HAP-1 (cell line): Measurements from ENCODE around the gene MYO10.

Experiments
- DNase-seq, 2 experiments: peaks; one replicate each; pipeline ENCODE4 v3.0.0-alpha.2; 2016 to 2020; ENCODE audit warnings: low spot score in 2 of 2
- H3K27me3 ChIP-seq: fragments of 250-450 bp; sonication (Bioruptor Pico); 2 replicates; pipeline ENCODE4 v1.5.1; 2020; ENCODE audit warnings: low read depth, mild to moderate bottlenecking, moderate library complexity
- H3K36me3 ChIP-seq: fragments of 250-450 bp; sonication (Bioruptor Pico); replicated peaks from 2 replicates; pipeline ENCODE4 v1.5.1; 2020; ENCODE audit warnings: mild to moderate bottlenecking
- H3K4me1 ChIP-seq: fragments of 250-450 bp; sonication (Bioruptor Pico); 2 replicates; pipeline ENCODE4 v1.5.1; 2020; ENCODE audit warnings: mild to moderate bottlenecking
- H3K4me3 ChIP-seq: fragments of 250-450 bp; sonication (Bioruptor Pico); 2 replicates; pipeline ENCODE4 v1.5.1; 2020; ENCODE audit warnings: mild to moderate bottlenecking, moderate library complexity
- H3K9me3 ChIP-seq: fragments of 250-450 bp; sonication (Bioruptor Pico); 2 replicates; pipeline ENCODE4 v1.5.1; 2020; ENCODE audit warnings: mild to moderate bottlenecking, moderate library complexity
- in situ Hi-C: fragments of 300-500 bp; cut with MboI; formaldehyde crosslinking; loops from 3 replicates; pipeline ENCODE4 v1.14.3; 2020; ENCODE audit warnings: low sequenced_read_pairs, inconsistent platforms, mixed read lengths

The MYO10 gene

GRCh38 chr5:16812448-16812847 lies 123.6 kb downstream of the MYO10 start:
- H3K36me3 ChIP-seq, result peaks cover 10% of the 10 kb centered on the region
- H3K9me3 ChIP-seq, result no peaks in the 10 kb centered on the region
- in situ Hi-C loops, result no loop called here
- H3K4me3 ChIP-seq, result no peak overlapping the region
- peaks cover 6% of the 10 kb centered on the region for H3K4me1 ChIP-seq
- DNase-seq, result no peak
- no peaks in the 10 kb centered on the region for H3K27me3 ChIP-seq

DNA sequence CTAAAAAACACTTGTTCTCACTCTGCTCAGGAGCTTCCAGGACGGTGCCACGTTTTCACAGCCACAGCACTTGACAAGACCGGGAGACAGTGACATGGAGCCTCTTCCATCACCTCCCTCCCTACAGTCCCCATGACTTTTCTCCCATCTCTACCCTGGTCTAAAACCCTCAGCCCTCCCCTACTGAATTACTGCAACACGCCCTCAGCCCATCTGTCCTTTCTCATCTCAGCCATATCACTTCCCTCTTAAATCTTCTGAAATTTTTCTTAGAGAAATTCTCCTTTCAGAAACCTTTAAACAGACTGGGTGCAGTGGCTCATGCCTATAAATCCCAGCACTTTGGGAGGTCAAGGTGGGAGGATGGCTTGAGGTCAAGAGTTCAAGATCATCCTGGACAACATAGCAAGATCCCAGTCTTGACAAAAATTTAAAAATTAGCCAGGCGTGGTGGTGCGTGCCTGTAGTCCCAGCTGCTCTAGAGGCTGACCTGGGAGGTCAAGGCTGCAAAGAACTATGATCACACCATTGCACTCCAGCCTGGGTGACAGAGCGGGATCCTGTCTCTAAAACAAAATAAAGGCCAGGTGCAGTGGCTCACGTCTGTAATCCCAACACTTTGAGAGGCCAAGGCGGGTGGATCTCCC lies 125.8 kb downstream of the MYO10 start:
- H3K4me1 ChIP-seq, result peaks cover 6% of the 10 kb centered on the region
- no peaks in the 10 kb centered on the region for H3K9me3 ChIP-seq
- in situ Hi-C loops, result no loop called here
- no peak for DNase-seq
- H3K4me3 ChIP-seq, result no peak overlapping the region
- peaks cover 3% of the 10 kb centered on the region; the same call in 1 of the 2 replicates for H3K36me3 ChIP-seq
- H3K27me3 ChIP-seq, result no peaks in the 10 kb centered on the region

DNA sequence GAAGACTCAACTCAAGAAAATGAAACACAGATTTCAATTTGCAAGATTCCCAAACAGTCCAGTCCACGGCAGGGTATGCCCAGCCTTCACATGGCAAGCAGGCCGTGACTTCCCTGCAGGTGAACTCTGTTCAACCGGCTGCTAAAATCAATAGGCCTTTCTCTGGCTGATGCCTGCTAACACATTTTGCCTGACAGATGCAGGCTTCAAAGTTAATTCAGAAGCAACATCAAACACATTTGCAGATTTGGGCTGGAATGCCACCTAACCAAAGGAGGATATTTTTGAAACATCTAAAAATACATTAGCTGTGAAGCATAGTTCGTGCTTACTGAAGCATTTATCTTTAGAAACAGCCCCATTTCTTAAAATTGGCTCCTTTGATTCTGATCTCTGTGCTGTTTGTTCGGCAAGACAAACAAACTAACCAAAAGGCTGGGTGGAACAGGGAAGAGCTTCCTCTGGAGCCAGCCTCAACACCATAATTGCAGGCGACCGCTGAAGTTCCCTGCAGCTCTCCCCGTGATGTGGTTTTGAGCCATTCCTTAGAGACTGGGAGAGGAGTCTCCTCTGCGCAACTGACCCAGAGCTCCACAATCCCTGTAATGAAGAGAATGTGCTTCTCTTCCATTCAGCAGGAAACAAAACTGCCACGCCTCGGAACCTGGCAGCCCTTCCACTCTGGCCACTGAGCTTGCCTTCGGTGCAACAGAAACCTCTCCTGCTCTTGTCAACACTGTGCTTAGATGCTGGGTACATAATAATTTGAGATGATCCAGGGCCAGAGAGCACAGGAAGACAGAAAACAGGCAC lies 126.5 kb downstream of the MYO10 start:
- Histone ChIP-seq H3K4me1 (peaks cover 6% of the 10 kb centered on the region), H3K27me3 (no peaks in the 10 kb centered on the region), H3K9me3 (no peaks in the 10 kb centered on the region), H3K36me3 (no peaks in the 10 kb centered on the region), H3K4me3 (no peak overlapping the region)
- in situ Hi-C loops, result no loop called here
- DNase-seq, result no peak

GRCh38 chr5:16809010-16809394 lies 127.1 kb downstream of the MYO10 start:
- in situ Hi-C loops, result no loop called here
- H3K36me3 ChIP-seq, result no peaks in the 10 kb centered on the region
- no peak overlapping the region for H3K4me3 ChIP-seq
- H3K9me3 ChIP-seq, result no peaks in the 10 kb centered on the region
- DNase-seq, result no peak
- H3K4me1 ChIP-seq, result peaks cover 6% of the 10 kb centered on the region
- H3K27me3 ChIP-seq, result no peaks in the 10 kb centered on the region

GRCh38 chr5:16808021-16808420 lies 128.1 kb downstream of the MYO10 start:
- no peaks in the 10 kb centered on the region for H3K36me3 ChIP-seq
- in situ Hi-C loops, result no loop called here
- peaks cover 6% of the 10 kb centered on the region for H3K4me1 ChIP-seq
- no peaks in the 10 kb centered on the region for H3K9me3 ChIP-seq
- H3K4me3 ChIP-seq, result no peak overlapping the region
- H3K27me3 ChIP-seq, result no peaks in the 10 kb centered on the region
- no peak for DNase-seq

- H3K27me3 ChIP-seq, result no peaks in the 10 kb centered on the region
- H3K36me3 ChIP-seq, result no peaks in the 10 kb centered on the region
- H3K4me1 ChIP-seq, result peaks cover 6% of the 10 kb centered on the region
- H3K9me3 ChIP-seq, result no peaks in the 10 kb centered on the region
- DNase-seq, result no peak
- in situ Hi-C loops, result no loop called here
- H3K4me3 ChIP-seq, result no peak overlapping the region
Measured at GRCh38 chr5:16807547-16807864, 128.6 kb downstream of the MYO10 start.

DNA sequence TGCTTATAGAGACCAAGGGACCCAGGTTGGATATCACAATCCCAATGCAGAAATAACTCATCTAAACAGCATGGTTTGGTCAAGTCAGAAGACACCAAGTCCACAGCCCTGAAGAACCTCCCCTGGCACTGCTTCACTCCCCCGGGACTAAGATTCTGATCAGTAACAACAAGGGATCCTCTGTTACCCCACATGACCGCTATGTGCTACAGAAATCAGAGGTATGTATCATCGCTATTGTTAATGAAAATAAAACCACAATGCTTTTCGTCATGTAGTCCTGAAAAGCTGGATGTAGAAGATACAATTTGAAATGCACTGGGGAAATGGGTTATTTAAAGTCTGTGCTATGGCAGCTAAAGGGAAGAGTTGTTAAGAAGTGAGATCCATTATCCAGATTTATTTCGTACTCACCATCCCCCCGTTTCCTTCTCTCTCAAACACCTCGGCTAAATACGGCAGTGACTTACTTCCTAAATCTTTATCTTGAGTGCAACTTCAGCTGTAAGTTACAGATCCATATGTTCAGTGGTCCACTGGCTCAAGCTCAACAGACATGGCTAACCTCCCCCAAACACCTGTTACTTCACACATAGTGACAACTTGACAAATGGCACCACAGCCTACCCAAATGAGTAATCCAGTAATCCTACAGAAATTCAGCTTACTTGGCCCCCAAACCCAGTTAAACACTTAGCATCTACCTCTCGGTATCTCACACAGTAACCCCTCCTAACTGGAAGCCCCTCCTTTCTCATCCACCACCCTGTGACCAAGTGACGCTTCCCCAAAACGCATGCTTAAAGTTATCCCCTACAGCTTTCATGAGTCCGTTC lies 129.2 kb downstream of the MYO10 start:
- Histone ChIP-seq H3K36me3 (no peaks in the 10 kb centered on the region), H3K9me3 (no peaks in the 10 kb centered on the region), H3K4me3 (no peak overlapping the region), H3K27me3 (no peaks in the 10 kb centered on the region), H3K4me1 (peaks cover 6% of the 10 kb centered on the region)
- in situ Hi-C loops, result no loop called here
- DNase-seq, result no peak

- no peak for DNase-seq
- H3K27me3 ChIP-seq, result no peaks in the 10 kb centered on the region
- H3K36me3 ChIP-seq, result no peaks in the 10 kb centered on the region
- no peaks in the 10 kb centered on the region for H3K9me3 ChIP-seq
- H3K4me1 ChIP-seq, result peaks cover 6% of the 10 kb centered on the region
- no peak overlapping the region for H3K4me3 ChIP-seq
- in situ Hi-C loops, result no loop called here
Measured at GRCh38 chr5:16805486-16805885, 130.6 kb downstream of the MYO10 start.

GRCh38 chr5:16803831-16804230 lies 132.3 kb downstream of the MYO10 start:
- H3K9me3 ChIP-seq, result no peaks in the 10 kb centered on the region
- DNase-seq, result no peak
- H3K36me3 ChIP-seq, result no peaks in the 10 kb centered on the region
- in situ Hi-C loops, result no loop called here
- no peaks in the 10 kb centered on the region for H3K27me3 ChIP-seq
- H3K4me3 ChIP-seq, result no peak overlapping the region
- peaks cover 6% of the 10 kb centered on the region for H3K4me1 ChIP-seq

- no peaks in the 10 kb centered on the region for H3K27me3 ChIP-seq
- no peak for DNase-seq
- no peaks in the 10 kb centered on the region for H3K9me3 ChIP-seq
- H3K4me3 ChIP-seq, result no peak overlapping the region
- in situ Hi-C loops, result no loop called here
- peaks cover 11% of the 10 kb centered on the region for H3K4me1 ChIP-seq
- no peaks in the 10 kb centered on the region for H3K36me3 ChIP-seq
Measured at GRCh38 chr5:16800477-16800876, 135.6 kb downstream of the MYO10 start.

DNA sequence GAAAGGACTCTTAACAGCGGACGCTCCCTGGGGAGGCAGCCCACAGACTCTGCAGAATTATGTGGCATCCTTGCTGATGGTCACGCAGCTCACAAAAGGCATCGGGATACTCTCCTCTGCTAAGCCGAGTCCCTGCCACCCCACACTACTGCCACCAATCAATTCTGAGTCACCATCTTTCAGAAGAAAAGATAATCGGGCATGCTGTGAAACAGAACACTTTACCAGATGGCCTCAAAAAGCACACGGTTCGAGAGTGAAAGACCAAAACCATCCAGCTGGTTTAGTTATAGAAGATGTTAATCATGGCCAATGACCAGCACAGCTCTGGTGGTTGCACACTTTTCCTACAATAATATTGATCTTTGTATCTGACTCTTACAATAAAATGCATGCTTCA lies 136.3 kb downstream of the MYO10 start:
- no peak overlapping the region for H3K4me3 ChIP-seq
- no peak for DNase-seq
- in situ Hi-C loops, result no loop called here
- H3K27me3 ChIP-seq, result no peaks in the 10 kb centered on the region
- H3K36me3 ChIP-seq, result no peaks in the 10 kb centered on the region
- H3K4me1 ChIP-seq, result peaks cover 11% of the 10 kb centered on the region
- H3K9me3 ChIP-seq, result no peaks in the 10 kb centered on the region

GRCh38 chr5:16797951-16798350 lies 138.1 kb downstream of the MYO10 start:
- Histone ChIP-seq H3K9me3 (no peaks in the 10 kb centered on the region), H3K27me3 (no peaks in the 10 kb centered on the region), H3K4me3 (no peak overlapping the region), H3K36me3 (no peaks in the 10 kb centered on the region), H3K4me1 (peaks cover 11% of the 10 kb centered on the region)
- in situ Hi-C loops, result no loop called here
- DNase-seq, result no peak

DNA sequence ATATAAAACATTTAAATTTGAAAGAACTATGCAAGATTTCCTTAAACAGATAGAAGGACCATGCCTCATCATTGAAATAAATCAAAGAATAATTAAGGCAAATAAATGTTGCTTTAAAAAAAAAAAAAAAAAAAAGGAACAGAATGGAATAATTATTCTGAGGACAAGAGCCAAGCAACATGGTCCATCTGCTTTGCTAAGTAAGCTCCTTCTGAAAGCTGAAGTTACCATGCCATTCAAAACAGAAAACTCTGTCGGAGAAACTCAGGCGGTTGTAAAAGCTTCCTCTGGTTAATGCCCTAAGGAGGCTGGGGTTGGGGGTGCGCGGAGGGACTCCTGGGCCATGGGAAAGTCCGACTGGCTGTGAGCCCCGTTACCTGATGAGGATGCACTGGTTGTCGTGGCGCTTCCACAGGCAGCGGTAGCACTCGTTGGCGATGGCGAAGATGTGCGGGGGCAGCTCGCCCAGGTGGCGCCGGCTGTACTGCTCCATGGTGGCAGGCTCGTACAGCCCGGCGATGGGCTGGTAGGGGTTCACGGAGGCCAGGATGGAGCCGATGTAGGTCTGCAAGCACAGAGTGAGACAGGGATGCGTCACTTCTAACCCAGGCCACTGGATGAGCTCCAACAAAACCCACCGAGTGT lies 141.7 kb downstream of the MYO10 start:
- in situ Hi-C loops, result loop anchor here (5.0 kb wide), 1 partner anchor 393 kb away; no protein-coding TSS in a partner anchor
- H3K4me1 ChIP-seq, result peaks cover 19% of the 10 kb centered on the region
- no peak for DNase-seq

More for the DNA sequence above, 141.7 kb downstream of the MYO10 start:
- no peaks in the 10 kb centered on the region for H3K36me3 ChIP-seq
- no peak overlapping the region for H3K4me3 ChIP-seq
- H3K27me3 ChIP-seq, result no peaks in the 10 kb centered on the region
- no peaks in the 10 kb centered on the region for H3K9me3 ChIP-seq
